Lower lobe of right lung (tissue), 2 donors: ENCODE results near the gene TGDS. TPM values are rescaled to one million over a fixed set of nuclear protein-coding genes. Genes with fewer than 3 reads are reported as not detected.

Experiments
- ATAC-seq, 2 donors: fragments of 200-7000 bp; cut with Tn5 transposase; one replicate each; pipeline ENCODE4 v1.9.1; 2020 to 2022; ENCODE audit warnings: mild to moderate bottlenecking in 2 of 2, moderate library complexity in 2 of 2
- DNase-seq: peaks from one replicate; pipeline ENCODE4 v3.0.0-alpha.2; 2020
- H3K27ac ChIP-seq: fragments of 200-600 bp; one replicate; pipeline ENCODE4 v1.8.0; 2022
- H3K27me3 ChIP-seq: fragments of 200-600 bp; one replicate; pipeline ENCODE4 v1.8.0; 2022; ENCODE audit warnings: low read depth
- H3K36me3 ChIP-seq: fragments of 200-600 bp; one replicate; pipeline ENCODE4 v1.8.0; 2022; ENCODE audit warnings: mild to moderate bottlenecking
- H3K4me1 ChIP-seq: fragments of 200-600 bp; one replicate; pipeline ENCODE4 v1.8.0; 2022
- H3K4me3 ChIP-seq: fragments of 200-600 bp; one replicate; pipeline ENCODE4 v1.8.0; 2022; ENCODE audit warnings: mild to moderate bottlenecking
- H3K9me3 ChIP-seq: fragments of 200-600 bp; one replicate; pipeline ENCODE4 v1.8.0; 2022
- CTCF ChIP-seq: fragments of 200-600 bp; IDR thresholded peaks from one replicate; pipeline ENCODE4 v1.8.0; 2022; ENCODE audit warnings: antibody characterized with exemption, mild to moderate bottlenecking
- intact Hi-C: fragments of 100-400 bp; cut with DNase I; formaldehyde crosslinking; loops from one replicate; pipeline ENCODE4 v1.11.0; 2022
- total RNA-seq: library from RNA; stranded (reverse); fragmentation: NEBNext Ultra II Directional; extraction: Animal tissue kit (Norgen Biotek cat#: 25700); gene quantifications from one replicate; pipeline ENCODE4 v1.2.1, GENCODE V29; 2021
- donor health status: DM: no; HTN: yes; CAD: no; lungs with severe emphysema.

TGDS gene
- total RNA-seq, 1 donor from 2014 or later, result 10.5 TPM

- Histone ChIP-seq H3K36me3 (peaks cover 30% of the 10 kb centered on the region), H3K27me3 (no peaks in the 10 kb centered on the region), H3K4me3 (no peak overlapping the region), H3K4me1 (no peaks in the 10 kb centered on the region), H3K9me3 (no peaks in the 10 kb centered on the region), H3K27ac (no peak overlapping the region)
- ATAC-seq (peak in 1 of 2 donors; percentile 54), DNase-seq (no peak)
- intact Hi-C loops, result loop anchor here (5.0 kb wide), 1 partner anchor 180 kb away; no protein-coding TSS in a partner anchor
- peak; percentile 71 for TF ChIP-seq CTCF
Observed at GRCh38 chr13:94617389-94618000, 21.5 kb upstream of the TGDS start.

GRCh38 chr13:94613051-94613450, 17.1 kb upstream of the TGDS start:
- Histone ChIP-seq H3K4me1 (no peaks in the 10 kb centered on the region), H3K27ac (no peak overlapping the region), H3K27me3 (no peaks in the 10 kb centered on the region), H3K9me3 (no peaks in the 10 kb centered on the region), H3K4me3 (no peak overlapping the region), H3K36me3 (peaks cover 33% of the 10 kb centered on the region)
- intact Hi-C loops, result no loop called here
- ATAC-seq (no peak), DNase-seq (no peak)
- TF ChIP-seq CTCF, result no peak

GRCh38 chr13:94612050-94612449, 16.1 kb upstream of the TGDS start:
- no peak for DNase-seq
- Histone ChIP-seq H3K4me1 (no peaks in the 10 kb centered on the region), H3K9me3 (no peaks in the 10 kb centered on the region), H3K36me3 (peaks cover 43% of the 10 kb centered on the region), H3K27ac (no peak overlapping the region), H3K4me3 (no peak overlapping the region), H3K27me3 (no peaks in the 10 kb centered on the region)
- intact Hi-C loops, result no loop called here
- TF ChIP-seq CTCF, result no peak
- no peak for ATAC-seq

- Histone ChIP-seq H3K36me3 (peaks cover 59% of the 10 kb centered on the region), H3K27ac (no peak overlapping the region), H3K4me3 (no peak overlapping the region), H3K27me3 (no peaks in the 10 kb centered on the region), H3K4me1 (no peaks in the 10 kb centered on the region), H3K9me3 (no peaks in the 10 kb centered on the region)
- intact Hi-C loops, result no loop called here
- ATAC-seq (no peak), DNase-seq (no peak)
- TF ChIP-seq CTCF, result no peak
Observed at GRCh38 chr13:94610475-94610874, 14.5 kb upstream of the TGDS start.

GRCh38 chr13:94609196-94609595, 13.2 kb upstream of the TGDS start:
- Histone ChIP-seq H3K4me1 (no peaks in the 10 kb centered on the region), H3K27ac (no peak overlapping the region), H3K36me3 (peaks cover 61% of the 10 kb centered on the region), H3K4me3 (no peak overlapping the region), H3K27me3 (no peaks in the 10 kb centered on the region), H3K9me3 (no peaks in the 10 kb centered on the region)
- TF ChIP-seq CTCF, result no peak
- intact Hi-C loops, result no loop called here
- DNase-seq (no peak), ATAC-seq (no peak)
